ENCODE measurements around the gene STRBP. TPM values are rescaled to one million over a fixed set of nuclear protein-coding genes. Genes with fewer than 3 reads are reported as not detected.

STRBP gene
- total RNA-seq, 1 donor from 2014 or later = 65.9 TPM

DNA sequence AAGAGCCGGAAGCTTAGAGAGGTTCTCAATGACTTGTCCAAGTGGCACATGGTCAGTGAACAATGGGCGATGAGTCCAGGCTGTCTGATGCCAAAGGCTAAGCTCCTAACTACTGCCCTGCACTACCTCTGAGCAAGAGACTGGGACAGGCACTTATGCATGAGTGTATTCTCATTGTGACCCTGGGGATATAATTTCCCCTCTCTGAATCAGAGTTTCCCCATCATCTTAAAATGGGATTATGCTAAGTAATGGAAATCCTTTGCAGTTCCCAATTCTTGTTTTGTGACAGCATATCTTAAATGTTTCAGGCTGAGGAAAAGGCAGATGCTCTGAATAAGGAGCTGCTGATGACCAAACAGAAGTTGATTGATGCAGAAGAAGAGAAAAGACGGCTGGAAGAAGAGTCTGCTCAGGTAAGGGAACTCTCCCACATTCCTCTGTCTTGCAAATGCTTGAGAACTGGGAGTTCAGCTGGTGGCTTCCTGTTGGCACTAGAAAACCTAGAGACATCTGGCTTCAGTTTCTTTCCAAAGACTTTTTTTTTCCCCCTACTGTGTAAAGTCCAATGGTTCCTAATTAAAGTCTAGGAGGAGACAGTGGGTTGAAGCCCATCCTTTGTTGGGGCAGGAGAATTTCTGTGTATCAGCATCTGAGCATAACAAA is 170.8 kb downstream of the STRBP start:
- TF ChIP-seq, protein P1, sequence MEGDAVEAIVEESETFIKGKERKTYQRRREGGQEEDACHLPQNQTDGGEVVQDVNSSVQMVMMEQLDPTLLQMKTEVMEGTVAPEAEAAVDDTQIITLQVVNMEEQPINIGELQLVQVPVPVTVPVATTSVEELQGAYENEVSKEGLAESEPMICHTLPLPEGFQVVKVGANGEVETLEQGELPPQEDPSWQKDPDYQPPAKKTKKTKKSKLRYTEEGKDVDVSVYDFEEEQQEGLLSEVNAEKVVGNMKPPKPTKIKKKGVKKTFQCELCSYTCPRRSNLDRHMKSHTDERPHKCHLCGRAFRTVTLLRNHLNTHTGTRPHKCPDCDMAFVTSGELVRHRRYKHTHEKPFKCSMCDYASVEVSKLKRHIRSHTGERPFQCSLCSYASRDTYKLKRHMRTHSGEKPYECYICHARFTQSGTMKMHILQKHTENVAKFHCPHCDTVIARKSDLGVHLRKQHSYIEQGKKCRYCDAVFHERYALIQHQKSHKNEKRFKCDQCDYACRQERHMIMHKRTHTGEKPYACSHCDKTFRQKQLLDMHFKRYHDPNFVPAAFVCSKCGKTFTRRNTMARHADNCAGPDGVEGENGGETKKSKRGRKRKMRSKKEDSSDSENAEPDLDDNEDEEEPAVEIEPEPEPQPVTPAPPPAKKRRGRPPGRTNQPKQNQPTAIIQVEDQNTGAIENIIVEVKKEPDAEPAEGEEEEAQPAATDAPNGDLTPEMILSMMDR (IDR thresholded peaks at IDR 0.05; ENCODE audit: unreplicated experiment) = no peak
- no peak overlapping the region for H3K27ac Mint-ChIP-seq
- DNase-seq (ENCODE audit: low spot score in 2 of 2, unreplicated experiment in 2 of 2) = no peak
- H3K36me3 Mint-ChIP-seq = peaks cover 58% of the 10 kb centered on the region
- H3K4me1 Mint-ChIP-seq = peaks cover 4% of the 10 kb centered on the region
- H3K27me3 Mint-ChIP-seq (ENCODE audit: low read depth) = no peaks in the 10 kb centered on the region
- no peaks in the 10 kb centered on the region for H3K9me3 Mint-ChIP-seq
- no peak overlapping the region for H3K4me3 Mint-ChIP-seq

DNA sequence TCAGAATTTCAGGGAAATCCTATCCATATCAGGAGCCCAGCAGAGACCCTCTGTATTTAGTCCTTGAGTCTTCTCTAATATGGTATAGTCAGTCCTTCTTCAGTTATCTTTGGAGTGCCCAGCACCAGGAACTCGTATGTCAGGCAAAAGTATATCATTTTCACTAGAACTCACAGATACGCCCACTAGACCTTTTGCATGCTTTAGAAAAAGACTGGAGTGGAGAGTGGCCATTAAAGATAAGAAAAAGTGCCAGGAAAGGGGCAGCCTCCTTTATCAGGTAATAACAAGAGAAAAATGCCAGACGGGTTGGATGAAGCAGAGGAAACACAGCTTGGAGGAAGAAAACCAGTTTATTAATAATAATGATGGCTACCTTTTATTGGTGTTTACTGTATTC is 171.4 kb downstream of the STRBP start:
- no peaks in the 10 kb centered on the region for H3K27me3 Mint-ChIP-seq (ENCODE audit: low read depth)
- H3K9me3 Mint-ChIP-seq = no peaks in the 10 kb centered on the region
- DNase-seq (ENCODE audit: low spot score in 2 of 2, unreplicated experiment in 2 of 2) = no peak
- TF ChIP-seq, protein P1 (IDR thresholded peaks at IDR 0.05; ENCODE audit: unreplicated experiment) = no peak
- peaks cover 64% of the 10 kb centered on the region for H3K36me3 Mint-ChIP-seq
- H3K4me1 Mint-ChIP-seq = no peaks in the 10 kb centered on the region
- H3K27ac Mint-ChIP-seq = no peak overlapping the region
- H3K4me3 Mint-ChIP-seq = no peak overlapping the region

DNA sequence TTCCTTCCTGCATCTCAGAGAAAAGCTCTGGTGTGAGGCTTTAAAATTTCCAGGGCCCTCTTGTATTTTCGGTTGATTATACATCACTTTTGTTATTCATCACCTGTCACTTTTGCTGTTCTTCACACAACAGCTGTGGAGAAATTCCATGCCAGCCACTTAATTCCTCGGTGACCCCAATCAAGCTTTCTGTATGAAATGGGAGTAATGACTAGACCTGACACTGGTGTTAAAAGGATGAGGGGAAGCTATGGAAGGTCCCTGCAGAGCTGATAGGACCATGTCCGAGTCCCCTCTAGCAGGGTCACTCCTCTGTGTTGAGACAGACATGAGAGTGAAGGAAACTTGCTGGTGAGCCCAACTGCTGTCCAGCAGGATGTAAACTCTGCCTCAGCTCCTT is 175.2 kb downstream of the STRBP start:
- no peaks in the 10 kb centered on the region for H3K9me3 Mint-ChIP-seq
- no peak for DNase-seq (ENCODE audit: low spot score in 2 of 2, unreplicated experiment in 2 of 2)
- peaks cover 55% of the 10 kb centered on the region for H3K36me3 Mint-ChIP-seq
- H3K4me3 Mint-ChIP-seq = no peak overlapping the region
- TF ChIP-seq, protein P1 (IDR thresholded peaks at IDR 0.05; ENCODE audit: unreplicated experiment) = no peak
- peaks cover 14% of the 10 kb centered on the region for H3K4me1 Mint-ChIP-seq
- no peaks in the 10 kb centered on the region for H3K27me3 Mint-ChIP-seq (ENCODE audit: low read depth)
- no peak overlapping the region for H3K27ac Mint-ChIP-seq

DNA sequence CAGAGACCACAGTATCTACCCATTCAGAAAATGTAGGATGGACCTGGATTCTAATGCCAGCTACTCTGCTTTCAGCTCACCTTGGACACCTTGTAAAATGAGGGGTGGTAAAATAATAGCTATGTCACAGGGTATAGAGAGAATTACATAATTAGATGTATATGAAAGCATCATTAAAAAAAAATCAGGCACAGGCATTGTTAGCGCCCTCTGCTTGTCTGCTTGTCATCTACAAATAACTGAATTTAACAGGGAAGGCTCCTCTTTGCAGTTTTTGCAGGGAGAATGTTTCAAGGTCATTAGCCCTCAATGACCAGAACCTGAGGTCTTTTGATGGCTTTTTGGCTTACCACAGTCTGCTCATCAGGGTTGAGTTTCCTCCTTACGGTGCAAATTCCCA is 176.9 kb downstream of the STRBP start:
- Mint-ChIP-seq H3K4me1 (peaks cover 14% of the 10 kb centered on the region), H3K27ac (no peak overlapping the region), H3K4me3 (no peak overlapping the region), H3K9me3 (no peaks in the 10 kb centered on the region), H3K36me3 (peaks cover 52% of the 10 kb centered on the region), H3K27me3 (ENCODE audit: low read depth) (no peaks in the 10 kb centered on the region)
- no peak for DNase-seq (ENCODE audit: low spot score in 2 of 2, unreplicated experiment in 2 of 2)
- TF ChIP-seq, protein P1 (IDR thresholded peaks at IDR 0.05; ENCODE audit: unreplicated experiment) = no peak

DNA sequence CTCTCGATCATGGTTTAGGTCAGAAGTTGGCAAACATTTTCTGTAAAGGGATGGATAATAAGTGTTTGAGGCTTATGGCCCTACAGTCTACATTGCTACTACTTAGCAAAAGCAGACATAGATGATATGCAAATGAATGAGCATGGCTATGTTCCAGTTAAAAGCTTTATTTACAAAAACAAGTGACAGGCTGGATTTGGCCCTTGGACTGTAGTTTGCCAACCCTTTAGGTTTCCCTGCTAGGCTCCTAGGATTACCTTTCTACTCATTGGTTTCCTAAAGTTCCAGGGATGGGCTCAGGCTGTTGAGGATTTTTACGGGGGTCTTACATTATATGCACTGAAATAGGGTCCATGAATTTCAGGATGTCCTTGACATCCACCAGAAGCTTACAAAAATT is 177.4 kb downstream of the STRBP start:
- H3K9me3 Mint-ChIP-seq = no peaks in the 10 kb centered on the region
- H3K36me3 Mint-ChIP-seq = peaks cover 51% of the 10 kb centered on the region
- H3K4me1 Mint-ChIP-seq = peaks cover 16% of the 10 kb centered on the region
- peak overlapping the region; percentile 77 for H3K27ac Mint-ChIP-seq
- DNase-seq (ENCODE audit: low spot score in 2 of 2, unreplicated experiment in 2 of 2) = no peak
- H3K27me3 Mint-ChIP-seq (ENCODE audit: low read depth) = no peaks in the 10 kb centered on the region
- TF ChIP-seq, protein P1 (IDR thresholded peaks at IDR 0.05; ENCODE audit: unreplicated experiment) = no peak
- no peak overlapping the region for H3K4me3 Mint-ChIP-seq
